ACC112 (cell line): ENCODE results near the gene DNAH12.
A peak's percentile ranks its signal among the peaks of the same experiment; 100 is the strongest.

Experiments
- H2AFZ ChIP-seq: fragments of 200-600 bp; sonication (generic); one replicate; pipeline ENCODE4 v1.6.0; 2017; ENCODE audit warnings: antibody characterized with exemption, low read length; ENCODE audit not compliant: unreplicated experiment
- H3K27ac ChIP-seq: fragments of 200-600 bp; sonication (generic); 2 replicates; pipeline ENCODE4 v1.5.1; 2014; ENCODE audit warnings: low read depth, mild to moderate bottlenecking, antibody characterized with exemption, low read length, moderate library complexity
- H3K27me3 ChIP-seq: fragments of 200-600 bp; sonication (generic); 2 replicates; pipeline ENCODE4 v1.6.1; 2014; ENCODE audit warnings: mild to moderate bottlenecking, antibody characterized with exemption, low read length, moderate library complexity, mixed read lengths; ENCODE audit not compliant: insufficient read depth
- H3K36me3 ChIP-seq: fragments of 200-600 bp; sonication (generic); 2 replicates; pipeline ENCODE4 v1.6.1; 2016; ENCODE audit warnings: mild to moderate bottlenecking, antibody characterized with exemption, low read length, moderate library complexity, mixed read lengths; ENCODE audit not compliant: insufficient read depth
- H3K4me1 ChIP-seq: fragments of 200-600 bp; sonication (generic); one replicate; pipeline ENCODE4 v1.6.1; 2016; ENCODE audit warnings: low read length, mixed read lengths; ENCODE audit not compliant: insufficient read depth, unreplicated experiment, control insufficient read depth
- H3K4me3 ChIP-seq: fragments of 200-600 bp; sonication (generic); 2 replicates; pipeline ENCODE4 v1.5.1; 2014; ENCODE audit warnings: mild to moderate bottlenecking, low read depth, low read length
- H3K79me2 ChIP-seq: fragments of 200-600 bp; sonication (generic); one replicate; pipeline ENCODE4 v1.6.0; 2016; ENCODE audit warnings: low read length; ENCODE audit not compliant: control insufficient read depth, unreplicated experiment, insufficient read depth

The DNAH12 gene

DNA sequence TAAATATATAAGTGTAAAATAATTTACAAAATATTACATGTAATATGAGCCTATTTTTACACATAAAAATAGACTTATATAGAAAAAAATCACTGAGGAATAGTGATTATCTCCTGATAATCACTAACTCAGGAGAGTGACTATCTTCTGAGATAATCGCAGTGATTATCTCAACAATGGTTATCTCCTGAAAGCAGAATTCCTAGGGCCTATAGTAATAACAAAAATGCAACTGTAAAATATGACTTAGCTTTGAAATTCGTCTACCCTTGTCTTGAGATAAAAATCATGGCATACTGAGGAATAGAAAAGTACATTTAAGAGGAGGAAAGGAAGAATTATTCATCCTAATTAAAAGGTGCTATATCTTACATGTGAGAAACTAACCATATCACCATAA is 134.7 kb downstream of the DNAH12 start:
- H3K4me1 ChIP-seq: no peaks in the 10 kb centered on the region
- no peaks in the 10 kb centered on the region for H3K36me3 ChIP-seq
- H3K27me3 ChIP-seq: no peaks in the 10 kb centered on the region
- no peak overlapping the region for H2AFZ ChIP-seq
- no peaks in the 10 kb centered on the region for H3K79me2 ChIP-seq
- no peak overlapping the region for H3K27ac ChIP-seq
- H3K4me3 ChIP-seq: no peak overlapping the region

DNA sequence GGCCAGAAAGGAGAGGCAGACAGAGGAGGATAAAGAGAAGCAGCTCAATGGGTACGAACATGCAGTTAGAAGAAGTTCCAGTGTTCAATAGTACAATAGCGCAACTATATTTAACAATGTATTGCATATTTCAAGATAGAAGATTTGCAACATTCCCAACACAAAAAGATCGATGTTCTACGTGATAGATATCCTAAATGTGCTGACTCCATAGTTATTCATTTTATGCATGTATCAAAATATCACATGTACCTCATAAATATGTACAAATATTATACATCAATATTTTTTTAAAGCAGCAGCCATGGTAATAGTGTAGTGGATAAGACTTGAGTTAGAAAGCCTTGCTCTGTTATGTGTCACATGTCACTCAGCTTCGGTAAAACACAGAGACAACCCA is 141.5 kb downstream of the DNAH12 start:
- Histone ChIP-seq H3K79me2 (no peaks in the 10 kb centered on the region), H3K4me1 (peaks cover 2% of the 10 kb centered on the region), H3K27me3 (no peaks in the 10 kb centered on the region), H2AFZ (no peak overlapping the region), H3K27ac (no peak overlapping the region), H3K4me3 (no peak overlapping the region), H3K36me3 (no peaks in the 10 kb centered on the region)

DNA sequence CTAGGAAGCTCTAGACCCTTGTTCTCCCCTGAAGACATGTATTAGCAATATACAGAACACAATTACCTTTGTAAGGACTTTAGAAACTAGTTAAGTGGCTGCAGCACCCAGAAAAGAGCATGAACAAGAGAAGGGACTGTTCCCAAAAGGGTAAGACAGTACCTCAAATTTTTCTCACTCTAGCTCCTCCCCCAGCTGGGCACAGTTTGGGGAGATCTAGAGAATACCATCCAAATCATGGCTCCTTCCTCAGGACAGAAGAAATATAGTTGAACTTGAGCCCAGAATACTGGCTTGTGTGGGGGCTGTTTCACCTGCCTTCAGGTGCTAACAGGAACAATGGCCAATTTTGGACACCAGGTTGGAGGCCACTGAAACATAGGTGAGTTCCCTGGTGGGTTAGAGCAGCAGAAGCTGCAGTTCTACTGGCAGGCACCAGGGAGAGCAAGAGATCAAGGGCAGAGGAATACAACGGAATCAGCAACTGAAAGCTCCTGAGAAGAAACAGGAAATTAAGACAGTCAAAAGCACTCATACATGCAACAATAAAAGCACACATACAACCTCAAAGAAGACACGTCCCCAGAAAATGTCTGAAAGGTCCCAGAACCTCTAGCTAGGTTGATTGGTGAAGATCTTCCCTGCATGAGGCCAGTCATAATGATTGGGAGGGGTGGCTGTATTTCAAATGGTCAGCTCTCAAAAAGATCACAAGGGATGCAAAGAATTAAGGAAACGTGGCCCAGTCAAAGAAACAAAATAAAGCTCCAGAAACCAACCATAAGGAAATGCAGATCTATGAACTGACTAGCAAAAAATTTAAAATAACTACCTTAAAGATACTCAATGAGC is 146.7 kb downstream of the DNAH12 start:
- Histone ChIP-seq H3K27me3 (no peaks in the 10 kb centered on the region), H3K4me3 (peak overlapping the region; percentile 32; the same call in 1 of the 2 replicates), H3K79me2 (no peaks in the 10 kb centered on the region), H2AFZ (peak overlapping the region; percentile 97), H3K36me3 (no peaks in the 10 kb centered on the region), H3K4me1 (peaks cover 4% of the 10 kb centered on the region), H3K27ac (no peak overlapping the region)

DNA sequence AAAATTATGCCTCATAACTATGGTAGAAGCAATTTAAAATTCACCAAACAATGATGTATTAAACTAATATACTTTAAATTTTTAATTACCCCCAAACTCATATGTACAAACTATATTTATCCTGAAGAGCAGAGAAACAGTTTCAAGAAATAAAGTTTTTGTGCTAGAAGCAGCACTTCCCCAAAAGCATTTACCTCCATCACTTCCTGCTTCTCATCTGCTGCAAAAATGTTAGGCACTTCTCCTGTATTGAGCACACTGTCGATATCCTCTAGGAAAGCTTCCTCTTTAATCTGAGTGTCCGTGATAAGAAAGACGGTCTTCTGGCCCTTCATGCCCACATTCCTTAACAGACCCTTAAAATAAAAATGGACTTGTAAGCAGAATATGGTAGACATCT is 150.2 kb downstream of the DNAH12 start:
- no peaks in the 10 kb centered on the region for H3K27me3 ChIP-seq
- H2AFZ ChIP-seq: peak overlapping the region; percentile 84
- peaks cover 4% of the 10 kb centered on the region for H3K4me1 ChIP-seq
- H3K36me3 ChIP-seq: no peaks in the 10 kb centered on the region
- no peak overlapping the region for H3K27ac ChIP-seq
- no peak overlapping the region for H3K4me3 ChIP-seq
- no peaks in the 10 kb centered on the region for H3K79me2 ChIP-seq

DNA sequence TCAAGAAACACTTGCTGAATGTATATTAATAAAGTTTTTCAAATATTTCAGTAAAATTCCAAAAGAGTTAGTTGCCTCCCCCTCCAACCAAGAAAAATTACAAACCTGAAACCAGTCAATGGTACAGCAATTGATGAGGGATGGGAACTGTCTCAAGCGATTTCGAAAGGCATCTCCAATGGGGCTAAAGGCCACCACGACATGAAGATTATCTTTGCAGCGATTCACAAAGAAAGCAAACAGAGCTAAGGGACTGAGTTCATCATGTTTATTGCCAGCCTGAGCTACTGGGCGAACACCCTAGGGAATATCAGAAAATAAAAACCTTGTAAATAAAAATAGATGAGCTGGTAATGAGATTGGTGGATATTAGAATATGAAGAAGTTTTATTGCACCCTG is 152.4 kb downstream of the DNAH12 start:
- Histone ChIP-seq H2AFZ (no peak overlapping the region), H3K27ac (no peak overlapping the region), H3K4me3 (no peak overlapping the region), H3K4me1 (no peaks in the 10 kb centered on the region), H3K36me3 (no peaks in the 10 kb centered on the region), H3K27me3 (no peaks in the 10 kb centered on the region), H3K79me2 (no peaks in the 10 kb centered on the region)

DNA sequence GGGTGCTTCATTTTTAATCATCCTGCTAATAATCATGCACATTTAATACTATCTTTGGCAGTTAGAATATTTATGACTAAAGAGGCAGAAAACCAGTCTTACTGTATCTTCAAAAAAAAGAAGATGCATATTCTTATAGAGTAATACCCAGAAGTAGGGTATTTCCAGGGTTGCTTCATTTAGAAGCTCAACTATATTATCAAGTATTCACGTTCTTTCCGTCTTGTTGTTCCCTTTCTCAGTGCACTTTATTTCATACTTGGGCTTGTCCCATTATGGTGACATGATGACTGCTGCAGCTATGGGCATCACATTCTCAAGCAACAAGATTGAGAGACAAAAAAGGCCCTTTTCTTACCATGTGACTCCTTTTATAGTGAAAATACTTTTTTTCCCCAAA is 154.9 kb downstream of the DNAH12 start:
- Histone ChIP-seq H3K27ac (no peak overlapping the region), H3K4me3 (no peak overlapping the region), H3K36me3 (no peaks in the 10 kb centered on the region), H3K79me2 (no peaks in the 10 kb centered on the region), H2AFZ (no peak overlapping the region), H3K4me1 (no peaks in the 10 kb centered on the region), H3K27me3 (no peaks in the 10 kb centered on the region)

DNA sequence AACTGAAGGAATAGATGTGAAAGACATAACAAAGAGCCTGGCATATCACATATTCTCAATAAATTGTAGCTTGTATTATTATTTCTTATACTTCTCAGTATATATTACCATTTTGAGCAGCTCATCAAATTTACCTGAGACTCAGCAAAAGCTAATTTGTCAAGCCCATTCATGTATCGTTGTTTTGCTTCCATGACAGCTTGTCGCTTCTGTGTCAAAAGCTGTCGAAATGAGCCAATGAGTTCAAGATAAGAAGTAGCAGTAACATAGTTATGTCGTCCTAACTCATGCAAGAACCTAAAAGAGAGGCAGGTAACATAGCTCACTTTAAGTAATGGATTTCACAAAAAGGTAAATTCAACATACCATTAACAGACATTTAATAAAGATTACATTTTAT is 157.8 kb downstream of the DNAH12 start:
- H3K4me3 ChIP-seq: no peak overlapping the region

DNA sequence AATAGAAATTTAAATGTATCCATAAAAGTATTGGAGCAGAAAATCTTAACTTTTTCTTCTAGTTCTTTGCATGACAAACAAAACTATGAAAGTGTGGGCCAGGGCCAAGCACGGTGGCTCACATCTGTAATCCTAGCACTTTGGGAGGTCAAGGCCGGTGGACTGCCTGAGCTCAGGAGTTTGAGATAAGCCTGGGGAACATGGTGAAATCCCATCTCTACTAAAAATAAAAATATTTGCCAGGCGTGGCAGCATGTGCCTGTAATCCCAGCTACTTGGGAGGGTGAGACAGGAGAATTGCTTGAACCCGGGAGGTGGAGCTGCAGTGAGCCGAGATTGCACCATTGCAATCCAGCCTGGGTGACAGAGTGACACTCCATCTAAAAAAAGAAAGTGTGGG is 158.6 kb downstream of the DNAH12 start:
- no peak overlapping the region for H3K4me3 ChIP-seq
- no peaks in the 10 kb centered on the region for H3K27me3 ChIP-seq

More for the DNA sequence above, 157.8 kb downstream of the DNAH12 start:
- Histone ChIP-seq H3K27ac (no peak overlapping the region), H3K4me1 (no peaks in the 10 kb centered on the region), H3K79me2 (no peaks in the 10 kb centered on the region), H3K36me3 (no peaks in the 10 kb centered on the region), H3K27me3 (no peaks in the 10 kb centered on the region), H2AFZ (no peak overlapping the region)

DNA sequence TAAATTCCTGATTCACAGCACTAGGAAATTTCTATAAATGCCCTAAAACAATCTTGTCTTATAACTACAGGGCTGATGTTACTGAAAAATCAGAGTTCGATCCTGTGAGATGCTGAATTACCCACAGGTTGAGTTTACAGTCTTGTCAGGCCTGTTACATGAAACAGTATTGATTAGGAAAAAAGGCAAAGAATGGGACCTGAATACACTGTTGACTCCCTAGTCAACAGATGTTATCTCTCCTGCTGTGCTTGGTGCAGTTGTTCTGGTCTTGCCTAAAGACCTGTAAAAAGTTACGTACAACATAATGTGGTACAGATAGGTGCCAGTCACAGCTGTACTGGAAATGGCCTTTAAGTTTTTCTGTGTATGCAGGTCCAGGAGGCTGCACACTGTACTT is 160.3 kb downstream of the DNAH12 start:
- Histone ChIP-seq H2AFZ (no peak overlapping the region), H3K4me3 (no peak overlapping the region)

More for the DNA sequence above, 158.6 kb downstream of the DNAH12 start:
- no peaks in the 10 kb centered on the region for H3K36me3 ChIP-seq
- H3K27ac ChIP-seq: no peak overlapping the region
- H3K79me2 ChIP-seq: no peaks in the 10 kb centered on the region
- H2AFZ ChIP-seq: no peak overlapping the region
- H3K4me1 ChIP-seq: no peaks in the 10 kb centered on the region

DNA sequence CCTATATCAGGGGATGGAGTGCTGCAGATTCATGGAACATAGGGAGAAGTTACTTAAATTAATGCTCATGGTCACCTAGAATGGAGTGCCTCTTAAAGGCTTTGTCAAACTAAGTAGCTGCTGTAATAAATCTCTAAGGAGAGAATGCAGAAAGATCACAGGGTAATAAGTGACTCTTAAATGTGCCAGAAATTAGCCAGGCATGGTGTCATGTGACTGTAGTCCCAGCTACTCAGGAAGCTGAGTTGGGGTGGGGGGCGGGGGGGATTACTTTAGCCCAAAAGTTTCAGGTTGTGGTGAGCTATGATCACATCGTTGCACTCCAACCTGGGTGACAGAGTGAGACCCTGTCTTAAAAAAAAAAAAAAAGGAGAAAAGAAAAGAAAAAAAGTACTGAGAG is 160.7 kb downstream of the DNAH12 start:
- H3K36me3 ChIP-seq: no peaks in the 10 kb centered on the region
- no peak overlapping the region for H2AFZ ChIP-seq
- no peaks in the 10 kb centered on the region for H3K27me3 ChIP-seq
- H3K4me3 ChIP-seq: no peak overlapping the region
- H3K27ac ChIP-seq: no peak overlapping the region
- H3K4me1 ChIP-seq: no peaks in the 10 kb centered on the region
- H3K79me2 ChIP-seq: no peaks in the 10 kb centered on the region

More for the DNA sequence above, 160.3 kb downstream of the DNAH12 start:
- no peaks in the 10 kb centered on the region for H3K4me1 ChIP-seq
- no peaks in the 10 kb centered on the region for H3K79me2 ChIP-seq
- no peaks in the 10 kb centered on the region for H3K36me3 ChIP-seq
- H3K27me3 ChIP-seq: no peaks in the 10 kb centered on the region
- no peak overlapping the region for H3K27ac ChIP-seq

DNA sequence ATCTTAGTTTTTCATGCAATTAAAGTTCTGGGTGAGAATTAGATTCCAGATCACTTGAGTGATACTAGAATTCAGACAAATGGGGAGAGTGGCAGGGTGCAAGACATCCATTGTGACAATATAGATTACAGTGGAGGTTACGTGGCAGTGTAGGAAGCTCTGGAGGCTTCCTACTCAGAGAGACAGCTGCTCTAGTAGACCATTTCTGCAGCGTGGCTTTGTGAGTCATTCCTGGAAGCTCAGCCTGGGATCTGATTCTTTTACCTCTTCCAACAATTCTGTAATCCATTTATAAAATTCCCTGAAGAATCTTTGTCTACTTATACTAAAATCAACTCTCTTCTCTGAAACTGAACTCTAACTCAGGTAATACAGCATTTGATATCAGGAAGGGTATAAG is 161.2 kb downstream of the DNAH12 start:
- no peaks in the 10 kb centered on the region for H3K79me2 ChIP-seq
- no peaks in the 10 kb centered on the region for H3K4me1 ChIP-seq
- no peak overlapping the region for H2AFZ ChIP-seq
- H3K27me3 ChIP-seq: 0 out of 2 replicates have a peak, but pooled peaks cover 2% of the 10 kb centered on the region
- H3K27ac ChIP-seq: no peak overlapping the region
- no peak overlapping the region for H3K4me3 ChIP-seq
- no peaks in the 10 kb centered on the region for H3K36me3 ChIP-seq
